ENCODE measurements around the gene MACROD2.
"Not testable (repeated sequence)": the region's sequence is repeated elsewhere in the genome, so short reads cannot be mapped to it uniquely, and the experiment has no call there.

MACROD2 gene

GRCh38 chr20:15146948-15147347 lies 1151.6 kb downstream of the MACROD2 start:
- DNase-seq: no peak

- DNase-seq: no peak
Observed at GRCh38 chr20:15154070-15154469, 1158.8 kb downstream of the MACROD2 start.

- DNase-seq: no peak
Observed at GRCh38 chr20:15155848-15156401, 1160.6 kb downstream of the MACROD2 start.

- no peak for DNase-seq
Observed at GRCh38 chr20:15158533-15158932, 1163.2 kb downstream of the MACROD2 start.

GRCh38 chr20:15162079-15162647 lies 1166.8 kb downstream of the MACROD2 start:
- no peak for DNase-seq

GRCh38 chr20:15163632-15164031 lies 1168.3 kb downstream of the MACROD2 start:
- DNase-seq: no peak

GRCh38 chr20:15164726-15165125 lies 1169.4 kb downstream of the MACROD2 start:
- no peak for DNase-seq

GRCh38 chr20:15166744-15167143 lies 1171.4 kb downstream of the MACROD2 start:
- DNase-seq: no peak

- no peak for DNase-seq
Observed at GRCh38 chr20:15171016-15171415, 1175.7 kb downstream of the MACROD2 start.

- DNase-seq: no peak
Observed at GRCh38 chr20:15176929-15177328, 1181.6 kb downstream of the MACROD2 start.

- no peak for DNase-seq
Observed at GRCh38 chr20:15178581-15178980, 1183.3 kb downstream of the MACROD2 start.

GRCh38 chr20:15179381-15179780 lies 1184.1 kb downstream of the MACROD2 start:
- no peak for DNase-seq

- no peak for DNase-seq
Observed at GRCh38 chr20:15179781-15180180, 1184.5 kb downstream of the MACROD2 start.

GRCh38 chr20:15185322-15185721 lies 1190.0 kb downstream of the MACROD2 start:
- no peak for DNase-seq

GRCh38 chr20:15185913-15186312 lies 1190.6 kb downstream of the MACROD2 start:
- no peak for DNase-seq

- no peak for DNase-seq
Observed at GRCh38 chr20:15187612-15188011, 1192.3 kb downstream of the MACROD2 start.

GRCh38 chr20:15188415-15188814 lies 1193.1 kb downstream of the MACROD2 start:
- DNase-seq: no peak

- no peak for DNase-seq
Observed at GRCh38 chr20:15191082-15191723, 1195.9 kb downstream of the MACROD2 start.

- DNase-seq: no peak
Observed at GRCh38 chr20:15195378-15195777, 1200.1 kb downstream of the MACROD2 start.

- DNase-seq: no peak
Observed at GRCh38 chr20:15196547-15197255, 1201.4 kb downstream of the MACROD2 start.

- DNase-seq: not testable (repeated sequence)
Observed at GRCh38 chr20:15198017-15198416, 1202.7 kb downstream of the MACROD2 start.

- no peak for DNase-seq
Observed at GRCh38 chr20:15199698-15200097, 1204.4 kb downstream of the MACROD2 start.

GRCh38 chr20:15200147-15200565 lies 1204.8 kb downstream of the MACROD2 start:
- no peak for DNase-seq

- DNase-seq: no peak
Observed at GRCh38 chr20:15201602-15202001, 1206.3 kb downstream of the MACROD2 start.

All from NCI-H2107 (cell line).